Smooth muscle cell (in vitro differentiated cells): ENCODE measurements around the gene HIPK1. TPM values are rescaled to one million over a fixed set of nuclear protein-coding genes. Genes with fewer than 3 reads are reported as not detected.

ENCODE experiments used
- DNase-seq: peaks from one replicate; lab custom pipeline; 2025; ENCODE audit not compliant: unreplicated experiment; lab: John Stamatoyannopoulos, UW
- H2AFZ ChIP-seq: fragments of 200-600 bp; sonication (generic); 2 replicates; pipeline ENCODE4 v1.6.0; 2016; ENCODE audit warnings: antibody characterized with exemption, low read depth, mild to moderate bottlenecking
- H3F3A ChIP-seq: fragments of 200-600 bp; sonication (generic); 2 replicates; pipeline ENCODE4 v1.6.0; 2017; ENCODE audit warnings: antibody characterized with exemption, low read depth
- H3K27ac ChIP-seq: fragments of 200-600 bp; sonication (generic); 2 replicates; pipeline ENCODE4 v1.5.1; 2016; ENCODE audit warnings: low read depth, mild to moderate bottlenecking
- H3K27me3 ChIP-seq: fragments of 200-600 bp; sonication (generic); 2 replicates; pipeline ENCODE4 v1.6.1; 2016; ENCODE audit warnings: low read depth, mild to moderate bottlenecking
- H3K36me3 ChIP-seq: fragments of 200-600 bp; sonication (generic); 2 replicates; pipeline ENCODE4 v1.5.1; 2016; ENCODE audit warnings: low read depth
- H3K4me1 ChIP-seq: fragments of 200-600 bp; sonication (generic); 2 replicates; pipeline ENCODE4 v1.5.1; 2016; ENCODE audit warnings: low read depth
- H3K4me2 ChIP-seq: fragments of 200-600 bp; sonication (generic); 2 replicates; pipeline ENCODE4 v1.6.0; 2016; ENCODE audit warnings: mild to moderate bottlenecking
- H3K4me3 ChIP-seq: fragments of 200-600 bp; sonication (generic); 2 replicates; pipeline ENCODE4 v1.5.1; 2016; ENCODE audit warnings: mild to moderate bottlenecking
- H3K79me2 ChIP-seq: fragments of 200-600 bp; sonication (generic); 2 replicates; pipeline ENCODE4 v1.6.0; 2016; ENCODE audit warnings: low read depth, mild to moderate bottlenecking
- H3K9ac ChIP-seq: fragments of 200-600 bp; sonication (generic); 2 replicates; pipeline ENCODE4 v1.6.0; 2016; ENCODE audit warnings: low read depth
- H3K9me3 ChIP-seq: fragments of 200-600 bp; sonication (generic); replicated peaks from 2 replicates; pipeline ENCODE4 v1.5.1; 2016; ENCODE audit warnings: low read depth
- H4K20me1 ChIP-seq: fragments of 200-600 bp; sonication (generic); 2 replicates; pipeline ENCODE4 v1.6.0; 2016; ENCODE audit warnings: low read depth
- CTCF ChIP-seq: fragments of 200-600 bp; sonication (generic); IDR thresholded peaks from 2 replicates; pipeline ENCODE4 v1.5.1; 2017; ENCODE audit warnings: borderline replicate concordance, mild to moderate bottlenecking, antibody characterized with exemption; ENCODE audit not compliant: insufficient read depth, poor library complexity, severe bottlenecking
- WGBS: methylation state at CpG from one replicate; pipeline ENCODE4 v1.1.7; 2016; ENCODE audit warnings: low lambda C conversion rate; 5-methylcytosine and 5-hydroxymethylcytosine counted together
- polyA plus RNA-seq: library from polyadenylated mRNA; unstranded; fragments of >200 nt; fragmentation: Nextera tagmentation; extraction: Ambion mirVana; gene quantifications from 2 replicates; pipeline ENCODE4 v1.2.1, GENCODE V29; 2016
- total RNA-seq: library from RNA; depleted of rRNA; stranded (reverse); fragments of >200 nt; gene quantifications from 2 replicates; pipeline ENCODE4 v1.2.3, GENCODE V29; 2014

The HIPK1 gene
- total and polyA plus RNA-seq, 2 experiments from 2014 or later: 12.0 to 34.2 TPM

DNA sequence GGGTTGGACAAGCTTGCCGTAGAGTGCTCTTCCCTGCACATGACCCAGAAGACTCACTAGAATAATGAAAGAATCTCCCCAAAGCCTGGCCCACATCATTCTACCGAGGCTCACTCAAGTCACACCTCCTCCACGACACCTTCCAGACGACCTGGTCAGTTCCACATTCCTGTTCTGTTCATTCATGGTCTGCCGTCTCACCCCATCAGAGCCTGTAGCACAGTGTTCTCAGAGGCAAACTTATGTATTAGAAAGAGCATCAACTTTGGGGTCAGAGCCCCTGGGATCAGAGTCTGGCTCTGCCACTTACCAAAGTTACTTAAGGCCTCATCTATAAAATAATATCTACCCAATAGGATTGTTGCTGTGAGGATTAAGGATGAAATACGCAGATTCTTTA lies 57.7 kb downstream of the HIPK1 start:
- peak overlapping the region; percentile 38 for H3K27ac ChIP-seq
- H4K20me1 ChIP-seq: no peaks in the 10 kb centered on the region
- H3F3A ChIP-seq: peaks cover 12% of the 10 kb centered on the region
- H3K9ac ChIP-seq: no peak overlapping the region
- WGBS: 66% methylated on average over 6 of the region's 6 CpGs
- H3K4me2 ChIP-seq: no peak overlapping the region
- H3K9me3 ChIP-seq: no peaks in the 10 kb centered on the region
- H3K4me3 ChIP-seq: no peak overlapping the region
- no peak for DNase-seq
- no peaks in the 10 kb centered on the region for H3K27me3 ChIP-seq
- H3K79me2 ChIP-seq: no peaks in the 10 kb centered on the region
- H3K4me1 ChIP-seq: peaks cover 21% of the 10 kb centered on the region
- no peak for TF ChIP-seq CTCF
- no peak overlapping the region for H2AFZ ChIP-seq
- no peaks in the 10 kb centered on the region for H3K36me3 ChIP-seq

- Histone ChIP-seq H3K9ac (no peak overlapping the region), H3K4me1 (peaks cover 18% of the 10 kb centered on the region), H3F3A (peaks cover 7% of the 10 kb centered on the region), H3K4me3 (no peak overlapping the region), H4K20me1 (no peaks in the 10 kb centered on the region), H3K4me2 (no peak overlapping the region), H2AFZ (no peak overlapping the region), H3K27ac (peak overlapping the region; percentile 38), H3K36me3 (no peaks in the 10 kb centered on the region), H3K79me2 (no peaks in the 10 kb centered on the region), H3K27me3 (no peaks in the 10 kb centered on the region), H3K9me3 (no peaks in the 10 kb centered on the region)
- no peak for DNase-seq
- no peak for TF ChIP-seq CTCF
- WGBS: 64% methylated on average over 5 of the region's 5 CpGs
These were observed 58.1 kb downstream of the HIPK1 start for GRCh38 chr1:113987259-113987658.

- Histone ChIP-seq H4K20me1 (no peaks in the 10 kb centered on the region), H3K79me2 (no peaks in the 10 kb centered on the region), H3K9me3 (no peaks in the 10 kb centered on the region), H3K4me1 (no peaks in the 10 kb centered on the region), H3F3A (no peaks in the 10 kb centered on the region), H3K27me3 (no peaks in the 10 kb centered on the region), H3K36me3 (no peaks in the 10 kb centered on the region), H3K27ac (no peak overlapping the region), H2AFZ (no peak overlapping the region), H3K4me3 (no peak overlapping the region), H3K9ac (no peak overlapping the region), H3K4me2 (no peak overlapping the region)
- 63% methylated on average over 2 of the region's 2 CpGs for WGBS
- DNase-seq: no peak
- TF ChIP-seq CTCF: no peak
These were observed 61.4 kb downstream of the HIPK1 start for GRCh38 chr1:113990530-113990929.

- no peak overlapping the region for H3K4me2 ChIP-seq
- H3K27me3 ChIP-seq: no peaks in the 10 kb centered on the region
- H3K4me3 ChIP-seq: no peak overlapping the region
- no peak overlapping the region for H3K27ac ChIP-seq
- H3K4me1 ChIP-seq: no peaks in the 10 kb centered on the region
- no peaks in the 10 kb centered on the region for H3K9me3 ChIP-seq
- H4K20me1 ChIP-seq: no peaks in the 10 kb centered on the region
- no peak for DNase-seq
- H3F3A ChIP-seq: no peaks in the 10 kb centered on the region
- no peak for TF ChIP-seq CTCF
- H3K79me2 ChIP-seq: no peaks in the 10 kb centered on the region
- H2AFZ ChIP-seq: no peak overlapping the region
- H3K36me3 ChIP-seq: no peaks in the 10 kb centered on the region
- no peak overlapping the region for H3K9ac ChIP-seq
- 81% methylated on average over 4 of the region's 4 CpGs for WGBS
These were observed 61.8 kb downstream of the HIPK1 start for GRCh38 chr1:113990961-113991360.
